Measurements from ENCODE around the gene PLEKHF1.
A peak's percentile ranks its signal among the peaks of the same experiment; 100 is the strongest.
"Not testable (repeated sequence)": the region's sequence is repeated elsewhere in the genome, so short reads cannot be mapped to it uniquely, and the experiment has no call there.

The PLEKHF1 gene

GRCh38 chr19:29665215-29665825, at the start of gene PLEKHF1:
Gene PLEKHF1, plus strand, starts transcription at chr19:29665461. Its CDS starts 8,379 bp downstream, at chr19:29673840.
- DNase-seq, result peak; percentile 82

GRCh38 chr19:29615891-29616425, 49.3 kb upstream of the PLEKHF1 start:
- no peak for DNase-seq

- DNase-seq, result no peak
Observed at GRCh38 chr19:29616541-29616940, 48.7 kb upstream of the PLEKHF1 start.

GRCh38 chr19:29617366-29618266, 47.6 kb upstream of the PLEKHF1 start:
- no peak for DNase-seq

GRCh38 chr19:29618434-29618833, 46.8 kb upstream of the PLEKHF1 start:
- DNase-seq, result no peak

GRCh38 chr19:29618871-29619270, 46.4 kb upstream of the PLEKHF1 start:
- no peak for DNase-seq

GRCh38 chr19:29620931-29621351, 44.3 kb upstream of the PLEKHF1 start:
- peak; percentile 41 for DNase-seq

GRCh38 chr19:29622166-29623070, 42.8 kb upstream of the PLEKHF1 start:
- DNase-seq, result peak; percentile 20

GRCh38 chr19:29623726-29624488, 41.4 kb upstream of the PLEKHF1 start:
- DNase-seq, result peak; percentile 68

GRCh38 chr19:29624489-29625185, 40.6 kb upstream of the PLEKHF1 start:
- DNase-seq, result peak; percentile 2

- DNase-seq, result no peak
Observed at GRCh38 chr19:29625186-29625651, 40.0 kb upstream of the PLEKHF1 start.

GRCh38 chr19:29626386-29626785, 38.9 kb upstream of the PLEKHF1 start:
- DNase-seq, result no peak

- not testable (repeated sequence) for DNase-seq
Observed at GRCh38 chr19:29626832-29627231, 38.4 kb upstream of the PLEKHF1 start.

GRCh38 chr19:29628661-29629385, 36.4 kb upstream of the PLEKHF1 start:
- no peak for DNase-seq

GRCh38 chr19:29629836-29630534, 35.3 kb upstream of the PLEKHF1 start:
- DNase-seq, result no peak

GRCh38 chr19:29630655-29631054, 34.6 kb upstream of the PLEKHF1 start:
- no peak for DNase-seq

GRCh38 chr19:29631450-29631849, 33.8 kb upstream of the PLEKHF1 start:
- no peak for DNase-seq

- no peak for DNase-seq
Observed at GRCh38 chr19:29634002-29634401, 31.3 kb upstream of the PLEKHF1 start.

GRCh38 chr19:29634423-29635130, 30.7 kb upstream of the PLEKHF1 start:
- no peak for DNase-seq

All from stimulated activated naive CD4-positive, alpha-beta T cell treated with Interleukin-2 at 50 U/mL for 16 hours (primary cell).